ENCODE measurements around the gene CPNE5.

GRCh38 chr6:36771145-36771544 is 68.1 kb downstream of the CPNE5 start:
- TF ChIP-seq RAD21 (IDR thresholded peaks at IDR 0.05; ENCODE audit: low read length) (no peak), USF2 (IDR thresholded peaks at IDR 0.05; ENCODE audit: low read depth, low read length) (no peak)
